Lung (tissue), 16 donors: ENCODE measurements around the gene MSX1. TPM values are rescaled to one million over a fixed set of nuclear protein-coding genes. Genes with fewer than 3 reads are reported as not detected.
A peak's percentile ranks its signal among the peaks of the same experiment; 100 is the strongest.

Experiments used
- ATAC-seq: fragments of 200-7000 bp; cut with Tn5 transposase; one replicate; pipeline ENCODE4 v1.9.1; 2020; ENCODE audit warnings: moderate number of reproducible peaks; ENCODE audit not compliant: insufficient read depth, low FRiP score
- DNase-seq, 3 donors: peaks; one replicate each; pipeline ENCODE4 v3.0.0-alpha.2; 2013 to 2017
- H3K27ac ChIP-seq, 2 donors: one replicate each; pipeline ENCODE4 v1.5.1; 2013; ENCODE audit warnings: mild to moderate bottlenecking in 2 of 2, moderate library complexity in 2 of 2, control low read depth in 1 of 2, inconsistent platforms in 1 of 2, low read depth in 1 of 2, low read length in 1 of 2
- H3K27me3 ChIP-seq, 3 donors: one replicate each; pipeline ENCODE4 v1.5.1; 2013; ENCODE audit warnings: low read length in 2 of 3; ENCODE audit not compliant: control insufficient read depth in 3 of 3, insufficient read depth in 3 of 3
- H3K36me3 ChIP-seq, 4 donors: one replicate each; pipeline ENCODE4 v1.5.1; 2013; ENCODE audit warnings: low read length in 4 of 4, mild to moderate bottlenecking in 1 of 4, moderate library complexity in 1 of 4; ENCODE audit not compliant: control insufficient read depth in 4 of 4, insufficient read depth in 4 of 4
- H3K4me1 ChIP-seq, 5 donors: one replicate each; pipeline ENCODE4 v1.5.1; 2013; ENCODE audit warnings: low read length in 5 of 5, mild to moderate bottlenecking in 2 of 5, moderate library complexity in 1 of 5; ENCODE audit not compliant: control insufficient read depth in 5 of 5, insufficient read depth in 5 of 5
- H3K4me3 ChIP-seq: one replicate; pipeline ENCODE4 v1.5.1; 2013; ENCODE audit warnings: mild to moderate bottlenecking, control low read depth, moderate library complexity
- H3K9ac ChIP-seq, 2 donors: one replicate each; pipeline ENCODE4 v1.5.1; 2013; ENCODE audit warnings: low read length in 2 of 2, control low read depth in 1 of 2; ENCODE audit not compliant: insufficient read depth in 1 of 2
- H3K9me3 ChIP-seq, 4 donors: one replicate each; pipeline ENCODE4 v1.5.1; 2013; ENCODE audit warnings: low read length in 3 of 4, mild to moderate bottlenecking in 1 of 4, moderate library complexity in 1 of 4; ENCODE audit not compliant: control insufficient read depth in 4 of 4, insufficient read depth in 3 of 4
- WGBS, 2 donors: extraction: QIAGEN DNeasy Blood & Tissue Kit; methylation state at CpG; one replicate each; pipeline ENCODE4 v1.1.7; 2013; 5-methylcytosine and 5-hydroxymethylcytosine counted together
- long read RNA-seq, 5 donors: transcript quantifications; one replicate each; lab custom pipeline, GENCODE V29; 2026
- polyA plus RNA-seq, 2 donors: library from polyadenylated mRNA; stranded (reverse); fragments of 200-250 nt; gene quantifications; one replicate each; pipeline ENCODE4 v1.2.1, GENCODE V29; 2013
- total RNA-seq, 2 donors: library from RNA; depleted of rRNA in 1 of 2; stranded (reverse); fragments of >200 nt in 1 of 2; gene quantifications; one replicate each; pipeline ENCODE4 v1.2.1, GENCODE V29; 2014 to 2021
- TF ChIP-seq, protein P1 (sequence below): IDR thresholded peaks from 2 replicates; pipeline ENCODE4 v1.5.1; 2012; ENCODE audit warnings: mild to moderate bottlenecking; ENCODE audit errors: control extremely low read depth, extremely low read depth
- donor health status: control.
- donor health status: control.
- donor health status: Bipolar disorder and iron deficiency.
- donor health status: healthy.
- donor health status: DM: yes; HTN: yes; CAD: no.

Gene MSX1
- total RNA-seq (1 to 10 TPM in 1 of 2 donors, under 1 TPM in 1; 0.82 to 4.0 TPM), polyA plus RNA-seq (1 to 10 TPM; 2.5 to 3.1 TPM)
- long read RNA-seq, donor 1, partial matches to known transcripts: 0 of 1 reads
- long read RNA-seq, donor 1, other reads (novel, unspliced or antisense): 0 of 1 reads
- long read RNA-seq, donor 2, partial matches to known transcripts: 0 of 1 reads
- long read RNA-seq, donor 2, other reads (novel, unspliced or antisense): 0 of 1 reads
- long read RNA-seq, donor 3: 0 reads
- long read RNA-seq, donor 4, partial matches to known transcripts: 0 of 1 reads
- long read RNA-seq, donor 4, other reads (novel, unspliced or antisense): 0 of 1 reads
- long read RNA-seq, donor 5, partial matches to known transcripts: 0 of 1 reads
- long read RNA-seq, donor 5, other reads (novel, unspliced or antisense): 0 of 1 reads

DNA sequence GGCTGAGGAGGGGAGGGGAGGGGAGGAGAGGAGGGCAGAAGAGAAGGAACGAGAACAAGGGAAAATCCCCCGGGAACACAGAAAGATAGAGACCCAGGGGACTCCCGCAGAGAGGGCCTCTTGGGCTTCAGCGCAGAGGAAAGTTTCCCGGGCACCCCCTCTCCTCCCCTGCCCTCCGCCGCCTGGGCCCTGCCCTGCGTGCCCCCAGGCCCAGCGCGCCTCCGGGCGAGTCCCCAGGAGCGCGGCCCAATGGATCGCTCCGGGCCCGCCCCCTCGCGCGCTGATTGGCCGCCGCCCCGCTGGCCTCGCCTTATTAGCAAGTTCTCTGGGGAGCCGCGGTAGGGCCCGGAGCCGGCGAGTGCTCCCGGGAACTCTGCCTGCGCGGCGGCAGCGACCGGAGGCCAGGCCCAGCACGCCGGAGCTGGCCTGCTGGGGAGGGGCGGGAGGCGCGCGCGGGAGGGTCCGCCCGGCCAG, at the start of gene MSX1:
Gene MSX1 (plus strand): TSS at position 341 of the 474 bp plus-strand sequence. CDS start 235 bp downstream, outside the sequence.
- peaks cover 0 to 29% (median 0%) of the 10 kb centered on the region in 5 donors for H3K4me1 ChIP-seq
- TF ChIP-seq, protein P1, sequence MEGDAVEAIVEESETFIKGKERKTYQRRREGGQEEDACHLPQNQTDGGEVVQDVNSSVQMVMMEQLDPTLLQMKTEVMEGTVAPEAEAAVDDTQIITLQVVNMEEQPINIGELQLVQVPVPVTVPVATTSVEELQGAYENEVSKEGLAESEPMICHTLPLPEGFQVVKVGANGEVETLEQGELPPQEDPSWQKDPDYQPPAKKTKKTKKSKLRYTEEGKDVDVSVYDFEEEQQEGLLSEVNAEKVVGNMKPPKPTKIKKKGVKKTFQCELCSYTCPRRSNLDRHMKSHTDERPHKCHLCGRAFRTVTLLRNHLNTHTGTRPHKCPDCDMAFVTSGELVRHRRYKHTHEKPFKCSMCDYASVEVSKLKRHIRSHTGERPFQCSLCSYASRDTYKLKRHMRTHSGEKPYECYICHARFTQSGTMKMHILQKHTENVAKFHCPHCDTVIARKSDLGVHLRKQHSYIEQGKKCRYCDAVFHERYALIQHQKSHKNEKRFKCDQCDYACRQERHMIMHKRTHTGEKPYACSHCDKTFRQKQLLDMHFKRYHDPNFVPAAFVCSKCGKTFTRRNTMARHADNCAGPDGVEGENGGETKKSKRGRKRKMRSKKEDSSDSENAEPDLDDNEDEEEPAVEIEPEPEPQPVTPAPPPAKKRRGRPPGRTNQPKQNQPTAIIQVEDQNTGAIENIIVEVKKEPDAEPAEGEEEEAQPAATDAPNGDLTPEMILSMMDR: no peak
- DNase-seq (peak; percentile 88 to 92 (median 89)), ATAC-seq (peak; percentile 91)
- H3K36me3 ChIP-seq: peaks cover 0 to 4% (median 0%) of the 10 kb centered on the region in 4 donors
- 0 to 1% methylated on average over 40 to 44 of the region's 44 CpGs for WGBS, 2 donors
- peaks cover 10 to 88% (median 75%) of the 10 kb centered on the region in 3 donors for H3K27me3 ChIP-seq
- peak within 1 kb of the TSS; percentile 20 to 50 for H3K27ac ChIP-seq
- peak within 1 kb of the TSS; percentile 70 for H3K4me3 ChIP-seq
- H3K9ac ChIP-seq: no peak within 1 kb of the TSS
- H3K9me3 ChIP-seq: peaks cover 0 to 12% (median 0%) of the 10 kb centered on the region in 4 donors

DNA sequence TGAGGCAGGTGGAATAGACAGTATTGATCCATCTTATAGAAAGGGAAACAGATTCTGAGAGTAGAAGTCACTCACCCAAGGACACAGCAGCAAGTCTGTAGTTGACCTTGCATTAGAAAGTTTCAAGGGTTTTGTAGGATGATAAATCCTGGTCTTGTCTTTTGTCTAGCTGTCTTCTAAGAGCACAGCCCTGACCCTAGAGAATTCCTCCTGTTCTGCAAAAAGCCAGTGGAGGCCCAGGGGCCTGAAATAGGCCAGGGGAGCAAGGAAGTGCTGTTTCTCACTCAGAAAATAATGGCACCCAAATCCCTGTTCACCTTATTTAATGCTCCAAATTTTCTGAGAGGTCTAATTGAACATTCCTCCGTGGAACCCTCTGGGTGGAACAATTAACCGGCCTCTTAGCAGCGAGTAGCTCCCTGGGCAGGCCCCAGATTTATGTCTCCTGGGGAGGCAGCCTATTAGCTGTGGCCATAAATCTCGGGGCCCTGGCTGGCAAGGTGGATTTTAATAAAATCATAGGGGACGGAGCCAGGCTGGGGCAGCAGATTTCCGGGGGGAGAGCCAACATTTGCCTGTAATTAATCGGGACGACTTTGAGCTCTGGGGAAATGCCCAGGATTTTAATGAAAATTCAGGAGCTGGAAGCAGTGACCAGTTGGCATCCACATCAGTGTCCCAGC, 49.2 kb upstream of the MSX1 start:
- TF ChIP-seq, protein P1: no peak
- Histone ChIP-seq H3K4me3 (no peak overlapping the region), H3K9ac (no peak overlapping the region), H3K27ac (no peak overlapping the region), H3K36me3 (no peaks in the 10 kb centered on the region), H3K4me1 (peaks cover 0 to 9% (median 0%) of the 10 kb centered on the region in 5 donors), H3K27me3 (no peaks in the 10 kb centered on the region), H3K9me3 (peaks cover 0 to 8% (median 0%) of the 10 kb centered on the region in 4 donors)
- DNase-seq (no peak), ATAC-seq (no peak)
- WGBS, 2 donors: 81 to 86% methylated on average over 8 of the region's 8 CpGs

DNA sequence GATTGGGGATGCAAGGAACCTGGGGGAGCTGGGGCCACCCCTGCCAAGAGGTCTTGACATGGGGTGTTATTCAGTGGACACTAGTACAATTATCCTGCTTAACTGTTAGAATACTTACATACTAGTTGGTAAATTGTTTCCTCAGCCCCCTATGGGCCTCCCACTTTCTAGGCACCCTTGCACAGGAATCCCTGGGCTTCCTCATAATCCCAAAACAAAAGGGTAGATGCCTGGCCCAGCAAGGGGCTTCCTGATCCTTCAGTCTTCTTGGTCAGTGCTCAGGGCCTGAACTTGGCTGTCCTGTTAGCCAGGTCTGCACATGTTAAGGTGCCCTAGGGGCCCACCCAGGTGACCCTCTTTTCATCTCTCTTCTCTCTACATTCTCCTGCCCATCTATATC, 48.7 kb upstream of the MSX1 start:
- DNase-seq (no peak), ATAC-seq (no peak)
- TF ChIP-seq, protein P1: no peak
- no peak overlapping the region for H3K9ac ChIP-seq
- H3K27ac ChIP-seq: no peak overlapping the region
- peaks cover 0 to 7% (median 0%) of the 10 kb centered on the region in 5 donors for H3K4me1 ChIP-seq
- H3K9me3 ChIP-seq: peaks cover 0 to 8% (median 0%) of the 10 kb centered on the region in 4 donors
- no peak overlapping the region for H3K4me3 ChIP-seq
- H3K36me3 ChIP-seq: no peaks in the 10 kb centered on the region
- no peaks in the 10 kb centered on the region for H3K27me3 ChIP-seq
